Measurements from ENCODE around the gene RANGRF.

Gene RANGRF

DNA sequence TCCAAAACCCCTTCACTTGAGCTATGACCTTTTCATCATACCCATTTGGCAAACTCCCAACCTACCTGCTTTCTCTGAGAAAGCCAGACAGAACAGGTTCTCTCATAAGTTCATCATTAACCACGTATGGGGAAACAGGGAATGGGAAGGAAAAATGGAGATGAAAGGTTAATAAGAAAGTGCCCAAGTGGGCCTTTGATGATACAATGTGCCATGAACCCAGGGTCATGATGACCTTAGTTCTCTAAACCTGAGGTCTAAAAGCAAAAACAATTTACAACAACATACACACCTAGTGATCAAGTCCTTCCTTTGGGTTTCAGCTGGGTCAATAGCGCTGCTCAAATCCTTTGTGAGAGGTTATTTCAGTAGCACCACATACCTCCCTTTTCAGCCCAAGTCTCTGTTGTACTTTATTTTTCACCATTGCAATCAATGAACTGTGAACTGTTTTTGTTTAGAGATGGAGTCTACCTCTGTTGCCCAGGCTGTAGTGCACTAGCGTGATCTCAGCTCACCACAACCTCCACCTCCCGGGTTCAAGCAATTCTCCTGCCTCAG is 14.5 kb upstream of the RANGRF start:
- no peak for DNase-seq (ENCODE audit: low spot score)
- no peak for FAIRE-seq

DNA sequence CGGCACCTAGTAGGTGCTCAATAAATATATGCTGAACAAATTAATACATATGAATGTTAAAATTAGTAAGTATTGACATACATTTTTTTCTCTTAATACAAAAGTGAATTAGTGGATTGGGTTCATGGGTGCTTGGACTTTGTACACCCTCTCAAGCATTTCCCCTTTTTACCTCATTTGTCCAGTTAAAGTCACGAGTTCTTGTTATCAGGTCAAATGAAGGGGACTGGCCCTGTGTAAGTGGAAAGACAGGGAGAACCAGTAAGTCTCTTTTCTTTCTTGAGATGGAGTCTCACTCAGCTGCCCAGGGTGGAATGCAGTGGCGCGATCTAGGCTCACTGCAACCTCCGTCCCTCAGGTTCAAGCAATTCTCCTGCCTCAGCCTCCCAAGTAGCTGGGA is 13.7 kb upstream of the RANGRF start:
- FAIRE-seq (no peak), DNase-seq (ENCODE audit: low spot score) (no peak)

DNA sequence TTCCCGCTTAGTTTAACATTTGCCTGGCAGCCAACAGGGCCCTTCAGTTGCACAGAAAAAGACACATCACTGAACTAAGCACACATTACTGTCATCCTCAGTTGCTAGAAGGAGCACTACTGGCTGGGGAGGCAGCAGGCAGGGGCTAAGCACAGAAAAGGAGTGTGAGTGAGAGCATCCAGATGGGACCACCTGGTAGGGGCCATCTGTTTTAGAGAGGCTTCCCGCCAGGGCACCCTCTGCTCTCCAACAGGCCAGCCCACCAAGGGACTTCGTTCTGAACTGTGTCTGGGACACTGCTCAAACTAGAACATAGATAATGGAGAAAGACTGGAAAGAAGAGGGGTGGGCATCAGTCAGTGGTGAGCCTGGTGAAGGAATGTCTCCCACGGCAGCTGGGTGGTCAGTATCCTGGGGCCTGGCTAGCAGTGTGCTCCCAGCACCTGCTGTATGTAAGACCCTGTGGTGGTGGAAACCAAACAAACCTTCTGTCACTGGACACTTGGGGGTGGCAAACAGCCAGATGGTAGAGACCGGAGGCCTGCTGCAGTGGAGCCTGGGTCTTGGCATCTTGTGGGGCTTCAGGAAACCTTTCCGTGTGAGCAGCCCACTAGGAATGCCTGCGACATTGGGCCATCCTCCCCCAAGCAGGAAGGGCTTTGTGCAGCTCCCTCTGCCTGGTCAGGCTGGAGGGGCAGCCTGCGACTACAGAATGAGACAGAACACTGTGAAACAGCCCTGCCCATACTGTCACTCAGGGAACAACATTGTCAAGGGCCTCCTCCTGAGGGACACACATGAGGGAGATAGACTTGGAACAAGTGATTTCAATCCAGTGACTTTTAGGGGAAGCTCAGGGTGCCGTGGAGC is 12.8 kb upstream of the RANGRF start:
- no peak for FAIRE-seq

DNA sequence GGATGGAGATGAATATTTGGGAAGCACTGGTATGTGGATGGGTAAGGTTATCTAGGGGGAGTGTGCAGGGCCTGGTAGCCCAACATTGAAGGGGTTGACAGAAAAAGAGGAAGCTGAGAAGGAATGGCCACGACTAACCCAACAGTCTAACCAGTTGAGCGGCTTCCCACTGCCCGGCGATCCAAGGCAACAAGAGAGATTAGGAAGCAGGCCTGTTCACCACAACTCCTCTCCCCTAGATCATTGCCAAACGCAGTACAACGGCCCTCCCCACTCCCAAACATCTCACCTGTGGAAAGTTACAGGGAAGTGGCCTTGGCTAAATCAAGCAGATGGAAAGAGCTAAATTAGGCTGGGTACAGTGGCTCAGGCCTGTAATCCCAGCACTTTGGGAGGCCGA is 11.2 kb upstream of the RANGRF start:
- DNase-seq (ENCODE audit: low spot score) = no peak

More for the DNA sequence above, 12.8 kb upstream of the RANGRF start:
- DNase-seq (ENCODE audit: low spot score) = no peak

DNA sequence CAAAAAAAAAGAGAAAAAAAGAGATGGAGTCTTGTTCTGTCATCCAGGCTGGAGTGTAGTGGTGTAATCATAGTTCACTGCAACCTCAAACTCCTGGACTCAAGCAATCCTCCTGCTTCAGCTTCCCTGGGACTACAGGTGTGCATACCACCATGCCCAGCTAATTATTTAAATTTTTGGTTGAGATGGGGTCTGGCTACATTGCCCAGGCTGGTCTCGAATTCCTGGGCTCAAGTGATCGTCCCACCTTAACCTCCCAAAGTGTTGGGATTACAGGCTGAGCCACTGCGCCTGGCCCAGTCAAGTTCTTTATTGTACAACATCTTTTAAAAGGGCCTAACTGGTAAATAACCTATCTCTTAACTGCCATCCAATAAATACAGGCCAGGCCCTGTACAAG is 6.1 kb upstream of the RANGRF start:
- FAIRE-seq (no peak), DNase-seq (ENCODE audit: low spot score) (no peak)

More for the DNA sequence above, 11.2 kb upstream of the RANGRF start:
- no peak for FAIRE-seq

DNA sequence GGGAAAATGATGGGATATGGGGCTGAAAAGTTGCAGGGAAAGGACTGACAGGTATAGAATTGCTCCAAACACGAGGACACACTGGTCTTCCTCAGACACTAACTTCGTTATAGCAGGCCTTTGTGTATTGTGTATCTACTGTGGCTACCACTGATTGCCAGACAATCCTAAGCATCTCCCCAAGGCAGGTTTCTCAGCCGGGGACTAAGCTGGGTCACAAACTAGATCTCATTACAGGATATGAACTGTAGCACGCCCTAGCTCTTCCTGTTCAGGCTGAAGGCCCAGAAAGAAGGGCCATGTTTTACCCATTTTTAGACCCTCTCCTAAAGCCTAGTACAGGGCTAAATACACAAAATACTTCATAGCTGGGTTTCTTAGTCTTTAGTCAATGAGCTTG is 5.1 kb upstream of the RANGRF start:
- no peak for FAIRE-seq
- DNase-seq (ENCODE audit: low spot score) = no peak

DNA sequence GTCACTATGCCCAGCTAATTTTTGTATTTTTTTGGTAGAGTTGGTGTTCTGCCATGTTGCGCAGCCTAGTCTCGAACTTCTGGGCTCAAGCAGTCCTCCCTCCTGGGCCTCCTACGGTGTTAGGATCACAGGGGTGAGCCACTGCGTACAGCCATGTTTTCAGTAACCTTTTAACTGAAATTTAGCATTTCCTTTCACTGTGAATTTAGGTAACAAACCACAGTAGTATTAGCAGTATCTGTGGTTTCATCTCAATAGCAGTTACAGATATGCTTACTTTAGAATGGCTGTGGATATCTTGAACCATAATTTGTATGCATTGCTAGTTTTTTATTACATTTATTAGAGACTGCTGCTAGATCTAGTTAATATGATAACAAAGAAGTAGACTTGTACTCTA is 4.3 kb upstream of the RANGRF start:
- FAIRE-seq (no peak), DNase-seq (ENCODE audit: low spot score) (no peak)

DNA sequence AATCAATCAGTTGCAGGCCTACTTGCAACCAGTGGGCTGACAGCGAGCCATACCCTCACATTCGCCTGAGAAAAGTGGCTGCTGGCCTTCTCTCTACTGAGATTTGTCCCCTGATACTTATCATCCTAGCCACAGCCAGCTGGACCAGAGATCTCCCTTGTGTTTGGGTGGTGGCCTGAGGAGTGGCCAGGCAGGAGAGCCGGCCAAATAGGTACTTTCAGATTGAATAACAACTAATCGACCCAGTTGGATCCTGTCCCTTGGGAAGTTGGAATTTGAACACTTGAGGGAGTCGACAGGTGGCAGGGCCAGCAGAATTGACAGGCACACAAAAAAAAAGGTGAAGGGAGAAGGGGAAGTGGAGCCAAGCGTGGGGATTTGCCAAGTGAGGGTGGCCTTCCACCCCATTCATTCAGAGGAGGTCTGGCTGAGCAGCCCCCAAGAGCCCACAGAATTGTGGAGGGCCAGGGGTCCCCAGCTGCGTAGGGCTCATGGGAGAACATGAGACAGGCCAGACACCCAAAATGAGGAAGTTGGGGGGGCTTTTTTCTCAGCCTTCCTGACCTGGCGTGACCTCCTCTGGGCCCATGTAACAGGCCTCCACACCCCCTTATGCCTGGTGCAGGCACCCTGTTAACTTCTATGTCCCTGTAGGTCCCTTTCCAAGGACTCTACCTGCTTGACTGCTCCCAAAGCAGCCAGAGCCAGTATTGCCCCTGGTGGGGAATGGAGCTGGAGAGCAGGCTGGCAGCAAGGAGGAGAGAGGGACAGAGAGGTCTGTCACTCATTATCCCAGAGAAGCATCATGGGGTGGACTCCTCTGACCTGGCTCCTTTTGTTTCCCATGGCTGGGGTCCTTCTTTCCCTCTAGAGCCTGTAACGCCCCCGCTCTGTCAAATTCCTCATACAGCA is 2.9 kb upstream of the RANGRF start:
- FAIRE-seq = no peak
- DNase-seq (ENCODE audit: low spot score) = no peak

DNA sequence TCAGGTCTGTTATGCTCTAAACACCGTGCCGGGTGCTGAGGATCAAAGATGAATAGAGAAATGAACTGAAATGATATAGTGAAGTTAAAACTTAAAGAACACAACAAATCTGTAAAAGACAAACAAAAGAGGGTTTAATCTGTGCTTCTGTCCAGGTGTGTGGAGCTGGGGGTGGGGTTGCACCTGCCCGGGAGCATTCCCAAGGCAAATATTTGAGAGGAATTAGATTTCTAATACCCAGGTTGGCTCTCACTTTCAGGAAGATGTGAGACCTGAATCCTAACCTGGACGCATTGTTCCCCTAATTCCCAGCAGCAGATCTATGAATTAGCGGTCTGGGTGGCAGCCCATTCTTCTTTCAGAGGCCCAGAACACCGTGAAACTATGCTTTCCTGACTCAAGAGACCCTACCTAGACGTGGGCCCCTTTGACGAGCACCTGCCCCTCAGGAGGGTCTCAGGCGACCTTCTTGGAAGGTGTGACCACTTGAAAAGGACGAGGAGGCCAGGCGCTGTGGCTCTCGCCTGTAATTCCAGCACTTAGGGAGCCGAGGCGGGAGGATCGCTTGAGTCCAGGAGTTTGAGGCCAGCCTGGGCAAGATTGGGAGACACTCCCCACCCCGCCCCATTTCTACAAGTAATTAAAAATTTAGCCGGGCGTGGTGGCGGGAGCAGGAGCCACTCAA is 677 bp upstream of the RANGRF start:
- DNase-seq (ENCODE audit: low spot score) (no peak), FAIRE-seq (no peak)

DNA sequence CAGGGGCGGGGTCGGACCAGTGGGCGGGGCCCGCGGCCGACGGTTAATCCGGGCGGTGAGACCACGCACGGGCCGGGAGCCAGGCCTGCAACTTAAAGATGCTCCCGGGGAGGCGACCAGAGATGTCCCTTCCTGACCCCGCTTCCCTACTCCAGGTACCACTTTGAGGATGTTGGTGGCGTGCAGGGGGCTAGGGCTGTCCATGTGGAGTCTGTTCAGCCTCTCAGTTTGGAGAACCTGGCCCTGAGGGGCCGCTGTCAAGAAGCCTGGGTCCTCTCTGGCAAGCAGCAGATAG is 580 bp downstream of the RANGRF start:
- FAIRE-seq = no peak
- DNase-seq (ENCODE audit: low spot score) = no peak

DNA sequence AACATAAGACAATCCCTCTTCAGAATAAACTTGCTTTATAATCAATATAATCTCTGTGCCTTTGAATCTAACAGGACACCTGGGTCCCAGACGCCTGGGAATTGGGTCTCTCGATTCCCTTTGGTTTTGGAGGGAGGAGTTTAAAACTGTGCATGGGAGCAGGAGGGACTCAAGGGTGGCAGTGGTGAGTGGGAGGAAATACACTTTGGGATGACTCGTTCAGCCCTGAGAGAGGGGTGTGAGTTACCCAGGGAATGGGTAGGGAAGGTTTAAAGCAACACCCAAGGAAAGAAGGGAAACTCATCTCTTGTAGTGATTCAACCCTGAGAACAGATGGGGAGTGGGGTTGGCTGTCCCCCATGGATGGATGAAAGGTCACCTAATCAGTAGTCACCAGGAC is 1.6 kb downstream of the RANGRF start:
- no peak for FAIRE-seq
- no peak for DNase-seq (ENCODE audit: low spot score)

DNA sequence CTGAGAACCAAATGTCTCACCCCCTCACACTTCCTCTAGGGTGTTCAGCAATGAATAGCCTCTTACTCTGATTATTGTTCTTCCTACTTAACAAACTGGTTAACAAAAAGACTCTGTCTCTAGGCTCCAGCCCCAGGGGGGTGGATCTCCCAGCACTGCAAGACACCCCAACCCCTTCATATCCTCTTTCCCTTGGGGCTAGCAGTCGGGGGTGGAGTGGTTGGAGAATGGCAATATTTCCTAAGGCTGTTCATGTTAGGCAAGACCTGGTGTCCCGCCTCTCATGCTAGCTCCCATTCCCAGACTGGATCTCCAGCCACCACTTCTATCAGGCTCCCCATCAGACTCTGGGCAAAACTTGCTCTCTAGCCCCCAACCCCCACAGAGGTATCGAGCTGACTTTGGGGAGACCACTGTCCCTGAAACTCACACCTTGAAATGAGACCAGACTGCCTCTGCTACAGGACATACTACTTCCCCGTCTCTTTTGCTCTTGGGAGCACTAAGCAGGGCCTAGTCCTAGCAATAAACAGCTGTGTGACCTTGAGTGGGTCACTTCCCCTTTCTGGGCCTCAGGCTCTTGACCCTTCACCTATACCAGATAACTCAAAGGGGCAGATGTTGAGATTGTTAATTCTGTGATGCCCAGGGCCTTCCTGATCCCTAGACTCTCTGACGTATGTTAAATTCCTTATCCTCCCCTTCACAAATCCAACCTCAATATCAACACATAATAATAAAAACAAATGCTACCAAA is 4.3 kb downstream of the RANGRF start:
- DNase-seq (ENCODE audit: low spot score) = no peak
- FAIRE-seq = no peak

DNA sequence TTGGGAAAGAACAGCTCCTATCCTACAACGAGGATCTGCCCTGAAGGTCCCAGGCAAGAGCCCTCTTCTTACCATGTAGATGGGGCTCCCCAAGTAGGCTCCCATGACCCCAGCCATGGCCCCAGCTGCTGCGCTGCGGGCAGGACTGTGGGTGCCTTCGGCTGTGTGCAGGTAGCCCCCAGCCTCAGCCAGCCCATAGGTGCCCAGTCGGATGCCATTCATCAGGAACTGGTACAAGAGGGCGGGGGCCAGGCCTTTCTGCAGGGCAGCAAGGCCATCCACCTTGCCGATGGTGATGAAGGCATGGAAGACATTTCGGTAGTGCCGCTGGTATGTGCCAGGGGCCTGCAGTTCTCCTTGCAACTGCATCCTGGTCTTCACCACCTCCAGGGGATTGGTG is 5.9 kb downstream of the RANGRF start:
- FAIRE-seq (no peak), DNase-seq (ENCODE audit: low spot score) (no peak)

DNA sequence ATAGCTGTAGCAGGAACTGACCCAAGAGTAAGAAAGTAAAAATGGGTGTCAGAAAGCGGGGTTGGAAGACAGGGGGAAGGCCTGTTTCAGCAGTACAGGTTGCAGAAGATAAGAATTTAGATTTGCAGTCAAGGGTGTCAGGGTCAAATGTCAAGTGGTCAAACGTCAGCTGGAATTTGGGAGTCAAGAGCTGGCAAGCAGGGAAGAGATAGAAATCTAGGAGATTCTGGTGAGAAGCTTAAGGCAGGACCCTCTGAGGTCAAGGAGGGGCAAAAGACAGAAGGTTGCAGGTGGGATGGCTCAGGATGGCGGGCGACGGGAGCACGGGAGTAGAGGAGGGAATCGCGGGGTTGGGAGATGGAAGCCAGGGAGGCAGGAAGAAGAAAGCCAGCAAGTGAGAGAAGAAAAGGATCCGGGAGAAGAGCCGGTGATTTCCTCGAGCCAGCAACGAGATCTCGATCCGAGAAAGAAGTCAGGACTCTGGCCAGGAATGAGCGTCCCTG is 6.4 kb downstream of the RANGRF start:
- DNase-seq (ENCODE audit: low spot score) (no peak), FAIRE-seq (no peak)

DNA sequence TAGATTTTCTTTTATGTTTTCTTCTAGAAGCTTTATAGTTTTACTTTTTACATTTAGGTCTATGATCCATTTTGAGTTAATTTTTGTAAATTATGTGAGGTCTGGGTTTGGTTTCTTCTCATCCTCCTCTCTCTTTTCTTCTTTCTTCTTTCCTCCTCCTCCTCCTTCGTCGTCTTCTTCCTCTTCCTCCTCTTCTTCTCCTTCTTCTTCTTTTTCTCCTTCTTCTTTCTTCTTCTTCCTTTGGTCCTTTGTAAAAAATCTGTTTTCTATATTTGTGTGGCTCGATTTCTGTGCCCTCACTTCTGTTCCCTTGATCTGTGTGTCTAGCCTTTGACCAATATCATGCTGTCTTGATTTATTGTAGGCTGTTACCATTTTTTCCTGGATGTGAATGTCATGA is 11.8 kb downstream of the RANGRF start:
- no peak for DNase-seq (ENCODE audit: low spot score)
- FAIRE-seq = no peak

DNA sequence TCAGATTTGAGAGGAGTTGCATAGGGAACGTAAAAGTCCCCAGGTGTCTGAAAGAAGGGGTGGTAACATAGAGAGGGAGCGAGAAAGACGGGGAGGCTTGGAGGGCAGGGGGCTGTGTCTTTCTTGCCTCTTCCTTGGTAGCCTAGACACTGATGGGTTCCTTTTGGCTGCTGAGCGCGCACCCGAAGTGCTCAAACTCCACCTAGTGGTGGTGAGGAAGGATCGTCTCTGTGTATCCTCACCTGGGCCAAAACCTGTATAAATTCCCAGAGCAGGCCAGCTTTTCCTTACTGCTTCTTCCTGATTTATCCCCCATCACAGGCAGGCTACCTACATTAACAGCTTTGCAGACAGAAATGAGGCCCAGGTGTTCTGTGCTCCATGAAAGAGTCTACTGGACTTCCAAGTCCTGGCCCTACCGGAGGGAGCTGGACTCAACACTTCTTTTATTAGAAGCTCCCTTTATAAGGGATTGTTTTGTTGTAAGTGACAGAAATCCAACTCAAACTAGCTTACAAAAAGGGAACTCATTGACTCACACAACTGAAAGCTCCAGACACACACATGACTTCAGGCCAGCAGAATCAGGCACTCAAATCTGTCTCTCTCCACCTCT is 12.3 kb downstream of the RANGRF start:
- DNase-seq (ENCODE audit: low spot score) (peak; percentile 73), FAIRE-seq (no peak)

DNA sequence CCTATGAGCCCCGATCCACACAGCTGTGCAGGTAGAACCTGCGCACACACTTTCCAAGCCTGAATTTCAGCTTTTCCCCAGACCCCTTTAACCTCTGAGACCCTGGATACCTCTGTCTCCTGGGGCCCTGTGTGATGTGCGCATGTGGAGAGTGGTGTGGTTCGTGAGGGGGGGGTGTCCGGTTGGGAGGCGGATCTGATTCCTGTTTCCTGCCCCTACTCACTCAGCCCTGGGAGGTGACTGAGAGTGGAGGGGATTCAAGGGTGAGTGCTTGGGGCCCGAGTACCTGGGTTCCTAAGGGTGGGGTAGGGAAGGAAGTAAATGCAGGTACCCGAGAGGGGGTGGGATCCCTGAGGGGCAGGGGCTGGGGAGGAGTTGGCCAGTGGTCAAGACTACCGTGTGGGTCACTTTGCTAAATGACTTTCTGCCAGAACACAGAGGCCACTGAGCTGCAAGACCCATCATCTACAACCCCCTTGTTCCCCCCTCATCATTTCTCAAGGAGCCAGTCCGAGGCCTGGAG is 22.2 kb downstream of the RANGRF start:
- no peak for FAIRE-seq

DNA sequence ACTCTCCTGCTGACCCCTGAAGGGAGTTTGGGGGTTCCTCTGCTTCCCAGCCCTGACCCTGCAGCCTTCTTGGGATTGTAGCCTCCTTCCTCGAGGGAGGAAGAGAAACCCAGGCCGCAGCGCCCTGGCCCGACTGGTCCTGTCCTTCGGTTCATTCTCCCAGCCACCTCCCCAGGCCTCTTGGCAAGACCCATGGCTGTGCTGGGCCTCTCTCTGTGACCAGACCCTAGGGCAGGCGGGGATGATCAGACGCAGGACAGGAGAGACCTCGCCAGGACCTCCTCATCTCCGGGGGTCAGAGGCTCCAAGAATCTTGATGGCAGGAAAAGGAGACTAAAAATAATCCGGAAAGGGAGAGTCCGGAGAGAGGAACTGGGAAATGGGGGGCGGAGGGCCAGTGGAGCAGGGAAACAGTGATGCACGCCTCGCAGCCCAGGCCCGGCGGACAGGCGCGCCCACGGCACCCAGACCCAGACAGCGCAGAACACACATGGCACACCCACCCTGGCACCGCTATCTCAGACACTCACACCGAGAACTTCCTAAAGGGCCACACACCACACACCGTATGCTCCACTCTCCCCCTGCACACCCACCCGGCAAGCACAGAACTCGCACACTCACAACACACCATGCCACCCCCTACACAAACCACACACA is 22.8 kb downstream of the RANGRF start:
- DNase-seq (ENCODE audit: low spot score) (no peak), FAIRE-seq (no peak)

More for the DNA sequence above, 22.2 kb downstream of the RANGRF start:
- no peak for DNase-seq (ENCODE audit: low spot score)

DNA sequence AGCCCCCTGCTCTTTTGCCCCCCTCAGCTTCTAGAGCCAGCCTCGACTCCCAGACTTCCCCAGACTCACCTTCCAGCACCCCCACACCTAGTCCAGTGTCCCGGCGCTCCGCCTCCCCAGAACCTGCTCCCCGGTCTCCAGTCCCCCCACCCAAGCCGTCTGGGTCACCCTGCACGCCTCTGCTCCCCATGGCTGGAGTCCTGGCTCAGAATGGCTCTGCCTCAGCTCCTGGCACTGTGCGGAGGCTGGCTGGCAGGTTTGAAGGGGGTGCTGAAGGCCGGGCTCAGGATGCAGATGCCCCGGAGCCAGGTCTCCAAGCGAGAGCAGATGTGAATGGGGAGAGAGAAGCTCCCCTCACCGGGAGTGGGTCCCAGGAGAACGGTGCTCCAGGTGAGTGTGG is 23.8 kb downstream of the RANGRF start:
- FAIRE-seq = no peak
- DNase-seq (ENCODE audit: low spot score) = no peak
